ENCODE results near the gene ALG10B. TPM values are rescaled to one million over a fixed set of nuclear protein-coding genes. Genes with fewer than 3 reads are reported as not detected.
"Not testable (repeated sequence)": the region's sequence is repeated elsewhere in the genome, so short reads cannot be mapped to it uniquely, and the experiment has no call there.

The ALG10B gene
- total and polyA plus RNA-seq, 2 donors (not counting 1 experiment from before 2014, with no cell fraction given): 1.8 to 4.9 TPM

DNA sequence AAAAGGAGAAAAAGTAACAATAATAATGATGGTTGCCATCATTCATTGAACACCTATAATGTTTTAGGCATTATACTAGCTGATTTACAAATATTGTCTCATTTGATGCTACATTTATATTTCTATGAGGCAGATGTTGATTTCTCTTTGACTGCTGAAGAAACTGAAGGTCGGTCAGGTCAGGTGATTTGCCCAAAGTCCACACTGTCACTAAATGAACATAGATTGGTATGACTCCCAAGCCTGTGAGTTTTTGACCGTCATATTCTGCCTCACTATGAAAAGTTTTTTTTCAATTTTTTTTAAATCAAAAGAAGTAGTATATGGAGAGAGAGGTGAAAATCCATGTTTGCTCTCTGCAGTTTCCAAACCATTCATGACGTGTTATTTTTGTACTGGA, 10.8 kb downstream of the ALG10B start:
- Histone ChIP-seq H4K20me1 (ENCODE audit: control insufficient read depth, extremely low read depth, insufficient read depth, low read length) (no peaks in the 10 kb centered on the region), H3K27ac (ENCODE audit: insufficient read depth, low read length) (no peak overlapping the region), H3K27me3 (ENCODE audit: control insufficient read depth, insufficient read depth, low read length) (no peaks in the 10 kb centered on the region), H3K9me3 (ENCODE audit: control insufficient read depth, insufficient read depth, low read depth, low read length) (no peaks in the 10 kb centered on the region), H3K4me2 (ENCODE audit: extremely low read depth, insufficient read depth, low read length) (no peak overlapping the region), H2AFZ (ENCODE audit: low read length) (no peak overlapping the region), H3K4me3 (replicated peaks in 1 of 4; ENCODE audit: control extremely low read depth in 1 of 4, insufficient read depth in 1 of 4, low read depth in 3 of 4, low read length in 4 of 4) (no peak overlapping the region), H3K79me2 (ENCODE audit: control insufficient read depth, insufficient read depth, low read length) (no peaks in the 10 kb centered on the region), H3K9ac (ENCODE audit: insufficient read depth, low read length) (no peak overlapping the region), H3K4me1 (ENCODE audit: control insufficient read depth, extremely low read depth, insufficient read depth, low read length) (no peaks in the 10 kb centered on the region), H3K36me3 (ENCODE audit: control insufficient read depth, insufficient read depth, low read length) (no peaks in the 10 kb centered on the region)
- no peak for DNase-seq (ENCODE audit: low read depth in 2 of 2)
- TF ChIP-seq, protein P1, sequence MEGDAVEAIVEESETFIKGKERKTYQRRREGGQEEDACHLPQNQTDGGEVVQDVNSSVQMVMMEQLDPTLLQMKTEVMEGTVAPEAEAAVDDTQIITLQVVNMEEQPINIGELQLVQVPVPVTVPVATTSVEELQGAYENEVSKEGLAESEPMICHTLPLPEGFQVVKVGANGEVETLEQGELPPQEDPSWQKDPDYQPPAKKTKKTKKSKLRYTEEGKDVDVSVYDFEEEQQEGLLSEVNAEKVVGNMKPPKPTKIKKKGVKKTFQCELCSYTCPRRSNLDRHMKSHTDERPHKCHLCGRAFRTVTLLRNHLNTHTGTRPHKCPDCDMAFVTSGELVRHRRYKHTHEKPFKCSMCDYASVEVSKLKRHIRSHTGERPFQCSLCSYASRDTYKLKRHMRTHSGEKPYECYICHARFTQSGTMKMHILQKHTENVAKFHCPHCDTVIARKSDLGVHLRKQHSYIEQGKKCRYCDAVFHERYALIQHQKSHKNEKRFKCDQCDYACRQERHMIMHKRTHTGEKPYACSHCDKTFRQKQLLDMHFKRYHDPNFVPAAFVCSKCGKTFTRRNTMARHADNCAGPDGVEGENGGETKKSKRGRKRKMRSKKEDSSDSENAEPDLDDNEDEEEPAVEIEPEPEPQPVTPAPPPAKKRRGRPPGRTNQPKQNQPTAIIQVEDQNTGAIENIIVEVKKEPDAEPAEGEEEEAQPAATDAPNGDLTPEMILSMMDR (conservative IDR thresholded peaks at IDR 0.05 in 1 of 2, IDR thresholded peaks at IDR 0.05 in 1 of 2; ENCODE audit: low read depth in 1 of 2, low read length in 2 of 2): no peak
- TF ChIP-seq EZH2 (IDR thresholded peaks at IDR 0.05; ENCODE audit: low read length, missing control alignments): no peak

DNA sequence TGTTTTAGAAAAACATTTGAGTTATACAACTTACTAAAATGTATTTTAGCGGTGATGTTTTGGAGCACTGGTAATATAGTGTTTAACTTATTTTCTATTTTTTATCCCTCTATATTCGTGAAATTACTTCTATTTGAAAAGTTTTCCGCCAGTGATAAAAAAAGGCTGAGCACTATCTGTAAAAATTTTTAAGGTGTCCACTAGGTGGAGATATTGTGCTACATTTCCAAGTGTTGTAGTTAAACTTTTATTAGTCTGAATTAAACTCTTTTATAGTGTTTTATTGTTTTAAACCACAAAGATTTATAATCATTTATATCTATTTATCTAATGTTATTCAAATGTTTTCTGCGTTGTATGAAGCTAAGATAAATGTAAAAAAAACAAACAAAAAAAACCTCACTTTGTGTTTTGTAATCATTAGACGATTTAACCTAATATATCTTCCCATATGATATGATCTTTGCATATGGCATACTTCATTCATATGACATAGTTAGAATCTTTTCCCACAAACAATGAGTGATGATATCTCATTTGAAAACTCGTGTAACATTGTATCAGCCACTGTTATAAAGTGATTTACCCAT, 11.8 kb downstream of the ALG10B start:
- H4K20me1 ChIP-seq (ENCODE audit: control insufficient read depth, extremely low read depth, insufficient read depth, low read length): no peaks in the 10 kb centered on the region
- H2AFZ ChIP-seq (ENCODE audit: low read length): no peak overlapping the region
- H3K9ac ChIP-seq (ENCODE audit: insufficient read depth, low read length): no peak overlapping the region
- peak; percentile 8 to 46 for DNase-seq (ENCODE audit: low read depth in 2 of 2)
- no peak overlapping the region for H3K4me3 ChIP-seq (replicated peaks in 1 of 4; ENCODE audit: control extremely low read depth in 1 of 4, insufficient read depth in 1 of 4, low read depth in 3 of 4, low read length in 4 of 4)
- H3K27ac ChIP-seq (ENCODE audit: insufficient read depth, low read length): no peak overlapping the region
- H3K27me3 ChIP-seq (ENCODE audit: control insufficient read depth, insufficient read depth, low read length): no peaks in the 10 kb centered on the region
- no peaks in the 10 kb centered on the region for H3K36me3 ChIP-seq (ENCODE audit: control insufficient read depth, insufficient read depth, low read length)
- H3K4me2 ChIP-seq (ENCODE audit: extremely low read depth, insufficient read depth, low read length): no peak overlapping the region
- TF ChIP-seq EZH2 (IDR thresholded peaks at IDR 0.05; ENCODE audit: low read length, missing control alignments): no peak
- TF ChIP-seq, protein P1 (conservative IDR thresholded peaks at IDR 0.05 in 1 of 2, IDR thresholded peaks at IDR 0.05 in 1 of 2; ENCODE audit: low read depth in 1 of 2, low read length in 2 of 2): peak in 1 of 2 donors; percentile 54
- no peaks in the 10 kb centered on the region for H3K9me3 ChIP-seq (ENCODE audit: control insufficient read depth, insufficient read depth, low read depth, low read length)
- no peaks in the 10 kb centered on the region for H3K4me1 ChIP-seq (ENCODE audit: control insufficient read depth, extremely low read depth, insufficient read depth, low read length)
- no peaks in the 10 kb centered on the region for H3K79me2 ChIP-seq (ENCODE audit: control insufficient read depth, insufficient read depth, low read length)

DNA sequence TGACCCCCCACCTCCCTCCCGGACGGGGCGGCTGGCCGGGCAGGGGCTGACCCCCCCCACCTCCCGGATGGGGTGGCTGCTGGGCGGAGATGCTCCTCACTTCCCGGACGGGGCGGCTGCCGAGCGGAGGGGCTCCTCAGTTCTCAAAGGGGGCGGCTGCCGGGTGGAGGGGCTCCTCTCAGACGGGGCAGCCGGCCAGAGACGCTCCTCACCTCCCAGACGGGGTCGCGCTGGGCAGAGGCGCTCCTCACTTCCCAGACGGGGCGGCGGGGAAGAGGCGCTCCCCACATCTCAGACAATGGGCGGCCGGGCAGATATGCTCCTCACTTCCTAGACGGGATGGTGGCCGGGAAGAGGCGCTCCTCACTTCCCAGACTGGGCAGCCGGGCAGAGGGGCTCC, 13.8 kb downstream of the ALG10B start:
- not testable (repeated sequence) for DNase-seq (ENCODE audit: low read depth in 2 of 2); H3K4me1 ChIP-seq (ENCODE audit: control insufficient read depth, extremely low read depth, insufficient read depth, low read length); H2AFZ ChIP-seq (ENCODE audit: low read length)

More for the DNA sequence above, 13.8 kb downstream of the ALG10B start:
- H3K9ac ChIP-seq (ENCODE audit: insufficient read depth, low read length); H3K79me2 ChIP-seq (ENCODE audit: control insufficient read depth, insufficient read depth, low read length); H3K27ac ChIP-seq (ENCODE audit: insufficient read depth, low read length); H3K27me3 ChIP-seq (ENCODE audit: control insufficient read depth, insufficient read depth, low read length); H3K4me3 ChIP-seq (replicated peaks in 1 of 4; ENCODE audit: control extremely low read depth in 1 of 4, insufficient read depth in 1 of 4, low read depth in 3 of 4, low read length in 4 of 4); H3K4me2 ChIP-seq (ENCODE audit: extremely low read depth, insufficient read depth, low read length); H3K9me3 ChIP-seq (ENCODE audit: control insufficient read depth, insufficient read depth, low read depth, low read length); H3K36me3 ChIP-seq (ENCODE audit: control insufficient read depth, insufficient read depth, low read length); H4K20me1 ChIP-seq (ENCODE audit: control insufficient read depth, extremely low read depth, insufficient read depth, low read length): not testable (repeated sequence)
